ENCODE results near the gene SFMBT2. TPM values are rescaled to one million over a fixed set of nuclear protein-coding genes. Genes with fewer than 3 reads are reported as not detected.
"Not testable (repeated sequence)": the region's sequence is repeated elsewhere in the genome, so short reads cannot be mapped to it uniquely, and the experiment has no call there.

SFMBT2 gene
- total RNA-seq, 1 experiment from 2014 or later, result 0.05 TPM

DNA sequence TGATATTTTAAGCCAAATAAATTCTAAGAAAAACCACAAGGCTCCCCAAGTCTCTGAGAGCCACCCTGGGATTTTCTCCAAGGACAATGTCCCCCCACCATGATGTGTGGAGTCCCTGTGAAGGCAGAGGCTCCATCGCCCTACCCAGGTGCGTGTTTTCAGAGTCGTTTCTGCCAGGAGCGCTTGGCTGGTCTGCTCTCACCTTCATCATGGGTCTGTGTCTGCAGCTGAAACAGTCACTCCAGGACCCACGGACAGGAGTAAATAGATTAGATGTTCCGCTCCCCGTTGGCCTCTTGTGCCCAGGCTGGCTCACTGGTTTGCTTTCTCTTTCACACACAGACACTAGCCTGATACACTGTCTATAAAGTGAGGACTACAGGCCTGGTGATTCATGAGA, 217.5 kb downstream of the SFMBT2 start:
- Histone ChIP-seq H3K36me3 (no peaks in the 10 kb centered on the region), H3K4me3 (no peak overlapping the region), H3K9me3 (replicated peaks) (no peaks in the 10 kb centered on the region), H3K27ac (no peak overlapping the region), H3K27me3 (replicated peaks) (no peaks in the 10 kb centered on the region), H3K4me1 (replicated peaks) (no peaks in the 10 kb centered on the region)
- DNase-seq (ENCODE audit: low read depth in 1 of 2, low spot score in 2 of 2), result no peak

DNA sequence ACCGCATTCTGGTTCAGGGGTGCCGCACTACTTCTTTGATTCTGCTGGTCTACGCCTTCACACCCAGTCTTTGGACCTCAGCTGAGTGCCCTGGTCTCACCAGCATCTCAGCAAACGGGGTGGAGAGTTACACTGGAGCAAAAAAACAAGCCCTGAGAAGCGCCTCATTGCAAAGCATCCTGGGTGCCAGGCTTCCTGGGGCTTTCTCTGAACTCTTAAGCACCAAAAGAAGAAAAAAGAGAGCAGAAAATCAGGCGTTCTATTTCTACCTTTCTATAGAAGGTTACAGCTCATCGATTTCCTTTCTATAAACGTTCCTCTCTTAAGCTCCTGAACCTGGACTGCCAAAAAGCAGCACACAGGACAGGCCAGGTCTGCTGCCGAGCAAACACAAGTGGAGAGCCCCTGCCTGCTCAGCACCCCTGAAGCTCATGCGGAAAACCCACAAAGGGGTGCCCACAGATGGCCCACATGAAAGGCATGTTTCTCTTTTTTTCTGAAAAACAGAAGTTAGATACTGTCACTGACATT, 217.9 kb downstream of the SFMBT2 start:
- Histone ChIP-seq H3K9me3 (replicated peaks) (no peaks in the 10 kb centered on the region), H3K27me3 (replicated peaks) (no peaks in the 10 kb centered on the region), H3K27ac (no peak overlapping the region), H3K4me1 (replicated peaks) (no peaks in the 10 kb centered on the region), H3K36me3 (no peaks in the 10 kb centered on the region), H3K4me3 (no peak overlapping the region)
- no peak for DNase-seq (ENCODE audit: low read depth in 1 of 2, low spot score in 2 of 2)

GRCh38 chr10:7192061-7192460, 218.8 kb downstream of the SFMBT2 start:
- Histone ChIP-seq H3K27ac (no peak overlapping the region), H3K4me3 (no peak overlapping the region), H3K36me3 (no peaks in the 10 kb centered on the region), H3K9me3 (replicated peaks) (no peaks in the 10 kb centered on the region), H3K4me1 (replicated peaks) (no peaks in the 10 kb centered on the region), H3K27me3 (replicated peaks) (no peaks in the 10 kb centered on the region)
- no peak for DNase-seq (ENCODE audit: low read depth in 1 of 2, low spot score in 2 of 2)

DNA sequence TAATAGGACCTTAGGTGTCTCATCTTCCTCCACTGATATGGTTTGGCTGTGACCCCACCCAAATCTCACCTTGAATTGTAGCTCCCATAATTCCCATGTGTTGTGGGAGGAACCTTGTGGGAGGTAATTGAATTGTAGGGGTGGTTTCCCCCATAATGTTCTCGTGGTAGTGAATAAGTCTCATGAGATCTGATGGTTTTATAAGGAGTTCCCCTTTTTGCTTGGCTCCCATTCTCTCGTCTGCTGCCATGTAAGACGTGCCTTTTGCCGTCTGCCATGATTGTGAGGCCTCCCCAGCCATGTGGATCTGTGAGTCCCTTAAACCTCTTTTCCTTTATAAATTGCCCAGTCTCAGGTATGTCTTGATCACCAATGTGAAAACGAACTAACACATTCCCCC, 220.1 kb downstream of the SFMBT2 start:
- not testable (repeated sequence) for DNase-seq (ENCODE audit: low read depth in 1 of 2, low spot score in 2 of 2); H3K27ac ChIP-seq; H3K4me3 ChIP-seq; H3K4me1 ChIP-seq (replicated peaks); H3K9me3 ChIP-seq (replicated peaks); H3K36me3 ChIP-seq; H3K27me3 ChIP-seq (replicated peaks)

DNA sequence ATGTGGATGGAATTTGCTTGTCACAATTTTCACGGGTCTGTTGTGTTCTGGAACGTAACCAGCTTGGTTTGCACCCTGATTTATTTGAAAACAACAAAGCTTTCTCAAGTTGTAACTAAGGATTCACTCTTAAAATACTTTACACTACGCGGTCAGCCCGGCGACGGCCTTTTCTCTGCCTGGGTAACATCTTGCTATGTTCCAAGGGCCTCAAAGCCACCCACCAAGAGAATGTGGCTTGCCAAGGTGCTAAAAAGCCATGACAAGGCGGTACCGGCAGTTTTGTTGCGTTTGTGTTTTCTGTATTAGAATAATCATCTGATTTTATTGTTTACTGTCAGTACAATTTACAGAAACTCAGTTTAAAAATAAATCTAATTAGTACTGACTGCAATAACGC, 220.9 kb downstream of the SFMBT2 start:
- H3K9me3 ChIP-seq (replicated peaks), result no peaks in the 10 kb centered on the region
- H3K27me3 ChIP-seq (replicated peaks), result no peaks in the 10 kb centered on the region
- H3K4me3 ChIP-seq, result no peak overlapping the region
- no peaks in the 10 kb centered on the region for H3K36me3 ChIP-seq
- no peak overlapping the region for H3K27ac ChIP-seq
- H3K4me1 ChIP-seq (replicated peaks), result no peaks in the 10 kb centered on the region
- no peak for DNase-seq (ENCODE audit: low read depth in 1 of 2, low spot score in 2 of 2)

GRCh38 chr10:7188456-7189050, 222.3 kb downstream of the SFMBT2 start:
- Histone ChIP-seq H3K4me3 (no peak overlapping the region), H3K27ac (no peak overlapping the region), H3K36me3 (no peaks in the 10 kb centered on the region), H3K27me3 (replicated peaks) (no peaks in the 10 kb centered on the region), H3K4me1 (replicated peaks) (no peaks in the 10 kb centered on the region), H3K9me3 (replicated peaks) (no peaks in the 10 kb centered on the region)
- DNase-seq (ENCODE audit: low read depth in 1 of 2, low spot score in 2 of 2), result no peak

DNA sequence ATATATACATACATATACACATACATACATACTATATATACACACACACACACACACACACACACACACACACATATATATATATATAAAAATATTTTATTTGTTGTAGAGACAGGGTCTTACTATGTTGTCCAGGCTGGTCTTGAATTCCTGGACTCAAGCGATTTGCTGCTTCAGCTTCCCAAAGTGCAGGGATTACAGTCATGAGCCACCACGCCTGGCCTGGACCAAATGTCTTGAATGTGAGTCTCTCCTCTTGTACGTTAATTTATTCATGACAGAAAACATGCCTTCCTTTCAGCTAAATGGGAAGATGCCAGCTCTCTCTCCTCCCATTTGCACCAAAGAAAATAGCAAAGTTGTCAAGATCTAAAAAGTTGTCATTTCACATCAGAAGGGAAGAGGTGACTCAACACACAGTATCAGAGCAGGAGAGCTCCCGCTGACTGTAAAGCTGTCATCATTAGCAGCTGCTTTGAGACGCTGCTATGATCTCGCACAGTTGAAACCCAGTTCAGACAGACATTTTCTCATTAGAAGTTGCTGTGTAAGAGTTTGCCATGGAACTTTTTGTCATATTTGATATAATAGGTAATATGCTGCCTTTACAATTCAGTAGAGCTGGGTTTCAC, 224.3 kb downstream of the SFMBT2 start:
- no peaks in the 10 kb centered on the region for H3K4me1 ChIP-seq (replicated peaks)
- no peak for DNase-seq (ENCODE audit: low read depth in 1 of 2, low spot score in 2 of 2)
- H3K4me3 ChIP-seq, result no peak overlapping the region
- no peaks in the 10 kb centered on the region for H3K27me3 ChIP-seq (replicated peaks)
- H3K27ac ChIP-seq, result no peak overlapping the region
- no peaks in the 10 kb centered on the region for H3K9me3 ChIP-seq (replicated peaks)
- H3K36me3 ChIP-seq, result no peaks in the 10 kb centered on the region

DNA sequence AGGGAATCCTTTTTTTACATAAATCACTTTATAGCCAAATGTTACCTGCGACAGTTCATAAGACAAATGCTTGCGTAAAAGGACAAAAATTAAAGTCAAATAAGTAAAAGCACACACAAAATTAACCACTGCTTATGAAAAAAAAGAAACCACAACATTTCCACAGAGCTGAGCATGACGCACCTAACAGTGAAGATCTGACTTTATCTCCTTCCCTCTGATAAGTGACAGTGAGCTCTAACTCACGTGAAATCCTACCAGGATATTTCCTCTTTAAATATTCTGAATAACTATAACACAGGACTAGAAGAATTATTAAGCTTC, 225.5 kb downstream of the SFMBT2 start:
- Histone ChIP-seq H3K27me3 (replicated peaks) (no peaks in the 10 kb centered on the region), H3K4me1 (replicated peaks) (no peaks in the 10 kb centered on the region), H3K9me3 (replicated peaks) (no peaks in the 10 kb centered on the region), H3K27ac (no peak overlapping the region), H3K36me3 (no peaks in the 10 kb centered on the region), H3K4me3 (no peak overlapping the region)
- DNase-seq (ENCODE audit: low read depth in 1 of 2, low spot score in 2 of 2), result no peak

- Histone ChIP-seq H3K4me1 (replicated peaks) (no peaks in the 10 kb centered on the region), H3K36me3 (no peaks in the 10 kb centered on the region), H3K27me3 (replicated peaks) (no peaks in the 10 kb centered on the region), H3K9me3 (replicated peaks) (no peaks in the 10 kb centered on the region), H3K4me3 (no peak overlapping the region), H3K27ac (no peak overlapping the region)
- DNase-seq (ENCODE audit: low read depth in 1 of 2, low spot score in 2 of 2), result no peak
These were observed 226.0 kb downstream of the SFMBT2 start for GRCh38 chr10:7184660-7185366.

- H3K27ac ChIP-seq; H3K4me1 ChIP-seq (replicated peaks); H3K36me3 ChIP-seq; H3K4me3 ChIP-seq; H3K9me3 ChIP-seq (replicated peaks); DNase-seq (ENCODE audit: low read depth in 1 of 2, low spot score in 2 of 2); H3K27me3 ChIP-seq (replicated peaks): not testable (repeated sequence)
These were observed 226.7 kb downstream of the SFMBT2 start for GRCh38 chr10:7184116-7184515.

DNA sequence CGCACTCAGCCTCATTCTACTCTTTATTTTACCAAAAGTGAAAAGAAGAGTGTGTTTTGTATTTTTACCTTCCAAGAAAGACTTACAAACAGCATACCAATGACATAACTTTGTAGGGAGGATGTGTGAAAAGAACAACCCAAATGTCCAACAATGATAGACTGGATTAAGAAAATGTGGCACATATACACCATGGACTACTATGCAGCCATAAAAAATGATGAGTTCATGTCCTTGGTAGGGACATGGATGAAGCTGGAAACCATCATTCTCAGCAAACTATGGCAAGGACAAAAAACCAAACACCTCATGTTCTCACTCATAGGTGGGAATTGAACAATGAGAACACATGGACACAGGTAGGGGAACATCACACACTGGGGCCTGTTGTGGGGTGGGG, 228.5 kb downstream of the SFMBT2 start:
- H3K27me3 ChIP-seq (replicated peaks); H3K4me1 ChIP-seq (replicated peaks); H3K36me3 ChIP-seq; DNase-seq (ENCODE audit: low read depth in 1 of 2, low spot score in 2 of 2); H3K9me3 ChIP-seq (replicated peaks); H3K27ac ChIP-seq; H3K4me3 ChIP-seq: not testable (repeated sequence)

DNA sequence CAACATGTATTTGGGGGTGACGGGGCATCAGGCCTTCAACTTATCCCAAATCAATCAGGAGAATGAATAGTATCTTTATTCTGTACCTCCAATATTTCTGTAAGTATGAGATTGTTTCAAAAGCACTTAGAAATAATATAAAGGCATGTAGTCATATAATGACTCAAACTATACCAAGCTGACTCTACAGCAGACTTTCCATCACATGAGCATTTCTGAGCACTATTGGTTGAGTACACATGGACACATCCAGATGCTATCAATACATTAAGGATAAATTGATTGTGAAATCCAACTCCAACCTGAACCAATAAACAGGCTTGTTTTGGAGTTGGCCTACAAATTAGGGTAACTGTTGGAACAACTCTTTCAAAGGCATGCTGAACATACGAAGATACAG, 229.4 kb downstream of the SFMBT2 start:
- Histone ChIP-seq H3K27ac (no peak overlapping the region), H3K4me3 (no peak overlapping the region), H3K27me3 (replicated peaks) (no peaks in the 10 kb centered on the region), H3K36me3 (no peaks in the 10 kb centered on the region), H3K9me3 (replicated peaks) (no peaks in the 10 kb centered on the region), H3K4me1 (replicated peaks) (no peaks in the 10 kb centered on the region)
- no peak for DNase-seq (ENCODE audit: low read depth in 1 of 2, low spot score in 2 of 2)

DNA sequence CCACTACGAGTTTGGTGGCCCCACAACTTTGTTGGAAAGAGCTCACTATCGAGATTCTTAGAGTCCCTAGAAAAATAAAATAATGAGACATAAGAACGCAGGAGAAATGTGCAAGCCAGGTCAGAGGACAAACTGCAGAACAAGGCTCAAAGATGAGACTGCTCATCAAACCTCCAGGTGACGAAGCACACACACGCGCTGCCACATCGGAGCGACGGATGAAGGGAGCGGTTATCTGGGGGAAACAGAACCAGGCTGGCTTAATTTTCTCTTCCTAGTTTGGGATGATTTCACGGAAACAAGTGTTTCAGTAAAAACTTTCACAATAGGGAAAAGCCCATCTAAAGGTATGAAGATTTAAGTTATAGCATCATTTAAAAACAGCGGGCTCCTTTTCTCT, 231.3 kb downstream of the SFMBT2 start:
- no peaks in the 10 kb centered on the region for H3K36me3 ChIP-seq
- no peaks in the 10 kb centered on the region for H3K9me3 ChIP-seq (replicated peaks)
- H3K4me3 ChIP-seq, result no peak overlapping the region
- no peaks in the 10 kb centered on the region for H3K4me1 ChIP-seq (replicated peaks)
- no peak overlapping the region for H3K27ac ChIP-seq
- H3K27me3 ChIP-seq (replicated peaks), result no peaks in the 10 kb centered on the region
- no peak for DNase-seq (ENCODE audit: low read depth in 1 of 2, low spot score in 2 of 2)

- Histone ChIP-seq H3K36me3 (no peaks in the 10 kb centered on the region), H3K9me3 (replicated peaks) (no peaks in the 10 kb centered on the region), H3K4me1 (replicated peaks) (no peaks in the 10 kb centered on the region), H3K4me3 (no peak overlapping the region), H3K27ac (no peak overlapping the region), H3K27me3 (replicated peaks) (no peaks in the 10 kb centered on the region)
- DNase-seq (ENCODE audit: low read depth in 1 of 2, low spot score in 2 of 2), result no peak
These were observed 236.9 kb downstream of the SFMBT2 start for GRCh38 chr10:7173948-7174347.
